NB4 (cell line): ENCODE measurements around the gene IL18RAP.

Experiments
- CTCF ChIP-seq: IDR thresholded peaks from one replicate; pipeline ENCODE4 v1.5.1; 2012; ENCODE audit warnings: low read depth, low read length
- MAX ChIP-seq: IDR thresholded peaks from 2 replicates; pipeline ENCODE4 v1.6.1; 2011; ENCODE audit warnings: low read depth, low read length
- MYC ChIP-seq: IDR thresholded peaks from 2 replicates; pipeline ENCODE4 v1.6.1; 2011; ENCODE audit warnings: low read depth, low read length
- POLR2A ChIP-seq: IDR thresholded peaks from 2 replicates; pipeline ENCODE4 v1.6.1; 2011; ENCODE audit warnings: mild to moderate bottlenecking; ENCODE audit not compliant: insufficient read length; ENCODE audit errors: extremely low read depth

DNA sequence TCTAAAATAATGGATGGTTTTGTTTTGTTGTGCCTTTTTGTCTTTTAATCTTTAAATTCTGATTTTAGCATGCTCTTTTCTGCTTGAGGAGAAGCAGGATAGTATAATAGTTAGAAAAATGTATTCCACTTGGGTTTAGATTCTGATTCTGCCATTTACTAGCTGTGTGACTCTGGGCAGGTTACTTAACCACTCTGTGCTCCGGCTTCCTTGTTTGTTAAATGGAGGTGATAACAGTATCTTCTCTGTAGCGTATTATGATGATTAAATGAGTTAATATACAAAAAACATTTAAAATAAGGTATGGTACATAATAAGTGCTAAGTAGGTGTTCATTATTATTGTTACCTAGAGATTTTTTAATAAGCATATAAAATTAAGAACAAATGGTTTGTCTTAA lies 26.9 kb upstream of the IL18RAP start:
- TF ChIP-seq CTCF (no peak), POLR2A (no peak), MYC (no peak), MAX (no peak)
